Pulmonary artery endothelial cell (primary cell): ENCODE data around the gene IGLL1. TPM values are rescaled to one million over a fixed set of nuclear protein-coding genes. Genes with fewer than 3 reads are reported as not detected.
"Not testable (repeated sequence)": the region's sequence is repeated elsewhere in the genome, so short reads cannot be mapped to it uniquely, and the experiment has no call there.

Experiments
- DNase-seq: peaks from one replicate; pipeline ENCODE4 v3.0.0-alpha.2; 2011; ENCODE audit warnings: low read depth, low spot score
- total RNA-seq: library from RNA; depleted of rRNA; stranded (reverse); fragments of >200 nt; gene quantifications from 2 replicates; pipeline ENCODE4 v1.2.3, GENCODE V29; 2014

IGLL1 gene
- total RNA-seq, 1 donor from 2014 or later, result not detected

DNA sequence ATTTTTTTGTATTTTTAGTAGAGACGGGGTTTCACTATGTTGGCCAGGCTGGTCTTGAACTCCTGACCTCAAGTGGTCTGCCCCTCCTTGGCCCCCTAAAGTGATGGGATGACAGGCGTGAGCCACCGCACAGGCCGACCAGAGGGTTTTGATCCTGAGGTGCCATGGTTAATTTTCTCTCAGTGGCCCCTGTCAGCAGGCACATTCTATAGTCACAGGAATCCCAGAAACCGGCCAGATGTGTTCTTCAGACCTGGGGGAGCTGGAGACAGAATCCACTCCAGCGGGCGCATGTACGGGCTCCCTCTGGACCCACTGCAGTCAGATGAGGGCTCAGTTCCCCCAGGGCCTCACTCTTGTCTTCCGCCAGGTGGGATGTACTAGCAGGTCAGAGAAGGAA, 17.0 kb downstream of the IGLL1 start:
- DNase-seq, result no peak

DNA sequence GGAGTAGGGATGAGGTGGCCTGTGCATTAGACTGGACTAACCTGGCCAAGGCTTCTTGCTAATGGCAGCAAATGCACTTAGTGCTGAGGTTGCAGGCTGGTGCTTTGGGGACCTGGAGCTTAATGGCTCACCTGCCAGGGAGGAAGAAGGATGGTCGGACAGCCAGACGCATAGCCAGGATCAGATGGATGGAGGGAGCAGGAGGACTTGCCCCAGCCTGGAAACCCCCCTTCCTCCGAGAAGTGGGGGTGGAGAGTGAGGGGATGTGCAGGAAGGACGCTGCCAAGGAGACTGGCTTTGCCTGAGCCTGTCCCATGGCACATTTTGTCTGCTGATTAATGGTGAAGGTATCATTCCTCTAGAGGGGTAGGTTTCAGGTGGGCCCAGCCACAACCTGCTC, 17.9 kb downstream of the IGLL1 start:
- DNase-seq, result no peak

DNA sequence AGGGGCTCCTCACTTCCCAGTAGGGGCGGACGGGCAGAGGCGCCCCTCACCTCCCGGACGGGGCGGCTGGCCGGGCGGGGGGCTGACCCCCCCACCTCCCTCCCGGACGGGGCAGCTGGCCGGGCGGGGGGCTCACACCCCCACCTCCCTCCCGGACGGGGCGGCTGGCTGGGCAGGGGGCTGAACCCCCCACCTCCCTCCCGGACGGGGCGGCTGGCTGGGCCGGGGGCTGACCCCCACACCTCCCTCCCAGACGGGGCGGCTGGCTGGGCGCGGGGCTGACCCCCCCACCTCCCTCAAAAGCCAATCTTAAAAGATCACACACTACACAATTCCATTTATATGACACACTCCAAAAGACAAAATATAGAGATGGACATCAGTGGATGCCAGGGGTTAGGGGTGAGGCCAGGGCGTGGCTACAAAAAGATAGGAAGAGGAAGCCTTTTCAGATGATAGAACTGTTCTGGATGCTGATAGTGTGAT, 19.0 kb downstream of the IGLL1 start:
- DNase-seq, result not testable (repeated sequence)

- not testable (repeated sequence) for DNase-seq
These were observed 19.9 kb downstream of the IGLL1 start for GRCh38 chr22:23560215-23560614.

GRCh38 chr22:23557467-23557866, 22.6 kb downstream of the IGLL1 start:
- no peak for DNase-seq

- DNase-seq, result no peak
These were observed 23.1 kb downstream of the IGLL1 start for GRCh38 chr22:23557036-23557435.

DNA sequence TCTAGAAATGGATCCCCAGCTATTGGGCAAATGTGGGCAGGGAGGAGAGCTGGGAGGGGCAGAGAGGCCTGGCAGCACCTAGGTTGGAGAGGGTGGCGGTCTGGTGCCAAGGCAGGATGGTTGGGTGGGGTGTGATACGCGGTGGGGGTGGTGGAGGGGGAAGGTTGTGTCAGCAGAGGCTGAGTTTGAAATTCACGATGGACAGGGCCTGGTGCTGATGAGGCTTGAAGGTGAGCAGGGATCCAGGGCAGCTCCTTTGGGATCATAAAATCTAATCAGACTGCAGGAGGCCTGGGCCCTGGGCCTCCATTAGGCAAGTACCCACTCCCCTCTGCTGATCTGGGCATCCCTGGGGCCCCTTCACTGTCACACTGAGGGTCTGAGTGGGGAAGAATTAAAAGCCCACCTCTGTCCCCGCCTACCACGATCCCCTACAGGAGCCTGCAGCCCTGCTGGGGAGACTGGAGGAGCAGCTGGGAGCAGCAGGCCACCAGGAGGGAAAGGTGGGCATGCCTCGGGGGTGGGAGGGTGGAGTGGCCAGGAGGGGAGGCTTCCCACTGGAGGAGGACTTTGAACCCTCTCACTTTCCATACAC, 24.0 kb downstream of the IGLL1 start:
- DNase-seq, result no peak

- no peak for DNase-seq
These were observed 25.0 kb downstream of the IGLL1 start for GRCh38 chr22:23555118-23555517.

DNA sequence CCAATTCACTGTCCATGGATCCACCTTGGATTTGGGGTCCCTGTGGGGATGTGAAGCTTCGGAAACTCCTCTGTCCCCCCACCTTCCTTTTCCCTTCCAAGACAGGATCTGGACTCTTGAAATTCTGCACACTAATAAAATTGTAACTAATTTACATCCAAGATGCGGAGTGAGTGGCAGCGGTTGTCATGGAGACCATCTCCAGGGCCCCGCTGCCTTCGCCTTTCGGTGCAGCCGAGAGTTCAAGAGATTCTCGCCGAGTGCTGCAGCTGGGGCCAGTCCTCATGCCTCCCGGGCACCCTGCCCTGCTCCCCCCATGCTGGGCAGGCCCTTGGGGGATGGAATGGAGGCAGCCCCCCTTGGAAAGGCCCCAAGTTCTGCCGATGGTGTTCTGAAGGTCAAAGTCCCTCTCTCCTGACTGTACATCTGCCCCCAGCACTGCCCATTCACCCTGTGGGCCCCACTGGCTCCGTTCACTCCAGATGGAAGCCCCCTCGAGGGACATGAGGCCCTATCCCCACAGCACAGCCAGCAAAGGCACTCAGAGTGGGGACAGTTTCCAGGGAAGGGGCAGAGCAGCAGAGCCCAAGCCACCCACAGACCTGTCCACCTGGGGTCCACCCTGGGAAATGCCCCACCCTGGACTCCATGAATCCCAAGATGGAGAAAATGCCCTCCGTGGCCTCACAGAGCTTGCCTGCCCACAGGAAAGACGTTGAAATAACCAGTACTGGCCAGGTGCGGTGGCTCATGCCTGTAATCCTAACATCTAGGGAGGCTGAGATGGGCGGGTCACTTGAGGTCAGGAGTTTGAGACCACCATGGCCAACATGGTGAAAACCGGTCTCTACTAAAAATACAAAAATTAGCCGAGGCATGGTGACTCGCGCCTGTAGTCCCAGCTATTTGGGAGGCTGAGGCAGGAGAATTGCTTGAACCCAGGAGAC, 25.9 kb downstream of the IGLL1 start:
- DNase-seq, result no peak

DNA sequence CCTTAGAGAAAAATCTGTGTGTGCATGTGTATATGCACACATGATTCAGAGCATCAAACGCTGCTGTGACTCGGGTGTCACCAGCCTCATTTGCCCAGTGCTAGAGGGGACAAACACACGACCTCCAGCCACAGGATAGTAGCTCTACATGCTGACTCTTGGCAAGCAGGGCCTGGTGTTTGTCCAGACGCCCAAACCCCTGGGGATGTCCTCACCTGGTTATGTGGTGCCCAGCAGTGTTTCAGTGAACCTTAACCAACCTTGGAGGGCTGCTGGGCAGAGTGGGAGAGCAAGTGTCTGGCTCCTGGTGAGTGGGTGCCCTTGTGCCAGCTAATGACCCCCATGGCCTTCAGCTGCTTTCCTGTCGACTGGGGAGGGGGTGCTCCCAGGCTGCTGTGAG, 26.7 kb downstream of the IGLL1 start:
- no peak for DNase-seq

DNA sequence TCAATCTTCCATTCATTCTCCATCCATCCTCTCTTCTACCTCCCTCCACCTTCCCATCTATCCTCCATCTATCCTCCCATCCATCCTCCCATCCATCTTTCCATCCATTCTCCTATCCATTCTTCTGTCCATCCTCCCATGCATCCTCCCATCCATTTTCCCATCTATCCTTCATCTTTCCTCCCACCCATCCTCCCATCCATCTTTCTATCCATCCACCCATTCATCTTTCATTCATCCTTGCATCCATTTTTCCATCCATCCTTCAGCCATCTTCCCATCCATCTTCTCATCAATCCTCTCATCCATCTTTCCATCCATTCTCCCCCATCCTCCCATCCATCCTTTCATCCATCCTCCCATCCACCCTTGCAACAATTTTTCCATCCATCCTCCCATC, 27.5 kb downstream of the IGLL1 start:
- no peak for DNase-seq

DNA sequence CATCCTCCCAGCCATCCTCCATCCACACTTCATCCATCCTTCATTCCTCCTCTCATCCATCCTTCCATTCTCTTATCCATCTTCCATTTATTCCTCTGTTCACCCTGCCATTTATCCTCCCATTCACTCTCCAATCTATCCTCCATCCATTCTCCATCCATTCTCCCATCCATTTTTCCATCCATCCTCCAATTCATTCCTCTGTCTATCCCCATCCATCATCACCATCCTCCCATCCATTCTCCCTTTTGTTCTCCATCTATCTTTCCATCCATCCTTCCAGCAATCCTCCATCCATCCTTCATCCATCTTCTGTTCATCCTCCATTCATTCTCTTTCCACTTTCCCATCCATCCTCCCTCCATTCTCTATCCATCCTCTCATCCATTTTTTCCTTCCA, 28.7 kb downstream of the IGLL1 start:
- DNase-seq, result no peak

- DNase-seq, result no peak
These were observed 29.9 kb downstream of the IGLL1 start for GRCh38 chr22:23550049-23550650.

DNA sequence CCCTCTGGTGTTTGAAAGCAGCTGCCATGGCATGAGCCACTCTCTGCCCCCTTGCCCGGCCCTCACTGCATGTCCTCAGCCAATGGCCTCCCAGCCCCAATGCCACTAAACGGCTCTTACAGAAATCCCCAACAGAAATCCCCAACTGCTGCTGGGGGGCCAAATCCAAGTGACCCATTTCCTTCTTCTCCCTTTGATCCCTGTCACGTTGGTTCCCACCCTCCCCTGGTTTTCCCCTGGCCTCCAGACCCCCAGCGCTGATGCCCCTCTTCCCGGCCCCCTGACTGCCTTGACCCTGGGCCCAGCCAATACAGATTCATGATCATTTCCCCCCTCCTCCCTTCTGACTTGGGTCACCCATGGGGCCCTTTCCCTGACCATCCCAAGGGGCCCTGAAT, 30.9 kb downstream of the IGLL1 start:
- DNase-seq, result no peak

DNA sequence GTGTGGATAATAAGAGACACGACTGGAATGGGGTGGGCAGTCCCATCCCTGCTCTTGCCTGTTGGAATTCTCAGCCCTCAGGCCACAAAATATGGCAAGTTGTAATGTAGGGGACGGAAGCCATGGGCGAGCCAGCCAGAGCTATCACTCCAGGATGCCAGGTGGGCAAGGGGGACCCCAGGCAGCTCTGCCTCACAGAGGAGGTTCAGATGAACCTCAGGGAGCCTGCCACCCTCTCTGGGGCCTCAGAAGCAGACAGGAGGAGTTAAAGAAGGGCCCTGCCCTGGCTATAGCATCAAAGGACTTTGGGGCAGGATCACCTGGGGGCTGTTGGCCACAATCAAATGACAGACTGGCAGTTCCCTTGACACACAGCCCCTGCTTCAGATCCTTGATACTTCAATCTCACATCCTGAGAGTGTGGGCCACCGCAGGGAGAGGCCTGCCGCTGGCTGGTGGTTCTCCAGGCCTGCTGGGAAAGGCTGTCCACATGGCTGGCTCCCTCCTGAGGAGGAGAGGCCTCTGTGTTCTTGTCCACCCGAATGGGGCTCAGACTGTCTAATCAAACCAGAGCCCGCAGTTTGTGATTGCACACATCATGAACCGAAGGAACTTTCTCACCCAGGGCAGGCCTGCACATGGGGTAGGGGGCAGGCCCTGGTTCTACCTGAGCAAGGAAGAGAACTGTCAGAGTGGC, 31.4 kb downstream of the IGLL1 start:
- no peak for DNase-seq

- no peak for DNase-seq
These were observed 32.1 kb downstream of the IGLL1 start for GRCh38 chr22:23547818-23548500.

- DNase-seq, result not testable (repeated sequence)
These were observed 32.7 kb downstream of the IGLL1 start for GRCh38 chr22:23547382-23547781.

- DNase-seq, result no peak
These were observed 35.2 kb downstream of the IGLL1 start for GRCh38 chr22:23544852-23545251.

- DNase-seq, result not testable (repeated sequence)
These were observed 36.5 kb downstream of the IGLL1 start for GRCh38 chr22:23543506-23544000.

- no peak for DNase-seq
These were observed 37.2 kb downstream of the IGLL1 start for GRCh38 chr22:23542933-23543332.

- not testable (repeated sequence) for DNase-seq
These were observed 37.7 kb downstream of the IGLL1 start for GRCh38 chr22:23542391-23542790.
